Pancreas (tissue), 10 donors: ENCODE data around the gene KNTC1. TPM values are rescaled to one million over a fixed set of nuclear protein-coding genes. Genes with fewer than 3 reads are reported as not detected.
"Not testable (repeated sequence)": the region's sequence is repeated elsewhere in the genome, so short reads cannot be mapped to it uniquely, and the experiment has no call there.

Source experiments
- ATAC-seq, 4 donors: fragments of 200-7000 bp; cut with Tn5 transposase; one replicate each; pipeline versions ENCODE4 v1.8.0 to v1.9.1; 2020; ENCODE audit warnings: mild to moderate bottlenecking in 4 of 4, moderate library complexity in 4 of 4
- DNase-seq, 6 donors: peaks; one replicate each; pipeline ENCODE4 v3.0.0-alpha.2; 2020
- FAIRE-seq: peaks from 2 replicates; lab custom pipeline; 2012; peaks lifted over from hg19 to GRCh38; lab: Jason Lieb, UNC
- H3K27ac ChIP-seq, 4 donors: fragments of 200-600 bp; sonication (generic); 1 replicate in 3 of 4; 2 replicates in 1 of 4; pipeline versions ENCODE4 v1.5.0 to v1.8.0; 2020
- H3K27me3 ChIP-seq, 4 donors: fragments of 200-600 bp; one replicate each; pipeline ENCODE4 v1.8.0; 2021
- H3K36me3 ChIP-seq, 3 donors: fragments of 200-600 bp; sonication (generic) in 1 of 3; one replicate each; pipeline versions ENCODE4 v1.5.0 to v1.8.0; 2020 to 2021
- H3K4me1 ChIP-seq, 3 donors: fragments of 200-600 bp; one replicate each; pipeline ENCODE4 v1.8.0; 2021
- H3K4me3 ChIP-seq, 4 donors: fragments of 200-600 bp; sonication (generic) in 2 of 4; one replicate each; pipeline versions ENCODE4 v1.5.0 to v1.8.0; 2020 to 2021
- H3K9me3 ChIP-seq, 4 donors: fragments of 200-600 bp; one replicate each; pipeline ENCODE4 v1.8.0; 2021
- WGBS, 2 donors: extraction: QIAGEN DNeasy Blood & Tissue Kit; methylation state at CpG; one replicate each; pipeline ENCODE4 v1.1.7; 2013; 5-methylcytosine and 5-hydroxymethylcytosine counted together
- intact Hi-C, 3 donors: fragments of 100-400 bp; cut with DNase I; formaldehyde crosslinking; loops; one replicate each; pipeline versions ENCODE4 v1.11.1 to v1.14.2; 2022
- polyA plus RNA-seq, 2 donors: library from polyadenylated mRNA; stranded (reverse); fragments of 200-250 nt; gene quantifications; one replicate each; pipeline ENCODE4 v1.2.3, GENCODE V29; 2013
- total RNA-seq, 6 donors: library from RNA; stranded (reverse); fragmentation: NEBNext Ultra II Directional in 4 of 6; extraction: Animal tissue kit (Norgen Biotek cat#: 25700) in 4 of 6; gene quantifications; one replicate each; pipeline versions ENCODE4 v1.2.1 to v1.2.4, GENCODE V29; 2021 to 2023
- TF ChIP-seq, protein P1 (sequence below), 4 donors: fragments of 200-600 bp; sonication (generic) in 3 of 4; IDR thresholded peaks; one replicate each; pipeline versions ENCODE4 v1.5.0 to v1.8.0; 2021; ENCODE audit warnings: antibody characterized with exemption in 4 of 4
- donor health status: healthy with polysubstance abuse.
- donor health status: DM: no; HTN: no; CAD: no; lungs with moderate emphysema.
- donor health status: DM: no; HTN: no; CAD: no.
- donor health status: control.
- donor health status: control.
- donor health status: Bipolar disorder and iron deficiency.
- donor health status: DM: yes; HTN: yes; CAD: no.
- donor health status: DM: no; HTN: no; CAD: no.
- donor health status: DM: no; HTN: no; CAD: no.
- donor health status: DM: yes; HTN: yes; CAD: no.

Gene KNTC1
- total and polyA plus RNA-seq, 8 donors = 2.7 to 10.2 (median 4.9) TPM

DNA sequence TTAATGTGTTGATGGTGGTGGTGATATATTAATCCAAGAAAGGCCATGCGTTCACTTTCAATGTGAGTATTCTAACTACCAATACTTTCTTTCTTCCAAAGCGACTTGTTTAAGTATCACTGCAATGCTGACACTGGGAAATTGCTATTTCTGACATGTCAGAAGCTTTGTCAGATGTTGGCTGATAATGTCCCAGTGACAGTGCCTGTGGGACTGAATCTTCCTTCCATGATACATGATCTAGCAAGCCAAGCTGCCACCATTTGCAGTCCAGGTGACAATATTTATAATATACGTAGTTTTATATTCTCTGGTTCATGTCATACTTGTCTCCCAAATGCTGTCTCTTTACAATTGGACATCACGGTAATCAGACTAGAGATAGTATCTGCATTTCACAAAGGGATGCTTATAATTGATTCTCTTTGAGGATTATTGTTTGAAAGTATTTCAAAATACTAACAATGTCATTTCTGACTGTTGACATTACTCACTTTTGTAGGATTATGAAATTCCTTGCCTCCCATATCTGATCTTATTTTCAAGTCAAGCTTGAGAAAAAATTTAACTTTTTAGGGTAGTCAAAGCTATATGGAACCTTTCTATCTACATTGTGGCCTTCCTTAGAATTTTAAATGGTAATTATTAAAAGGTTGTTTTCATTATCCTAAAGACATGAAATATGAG lies 57.3 kb downstream of the KNTC1 start:
- TF ChIP-seq, protein P1, sequence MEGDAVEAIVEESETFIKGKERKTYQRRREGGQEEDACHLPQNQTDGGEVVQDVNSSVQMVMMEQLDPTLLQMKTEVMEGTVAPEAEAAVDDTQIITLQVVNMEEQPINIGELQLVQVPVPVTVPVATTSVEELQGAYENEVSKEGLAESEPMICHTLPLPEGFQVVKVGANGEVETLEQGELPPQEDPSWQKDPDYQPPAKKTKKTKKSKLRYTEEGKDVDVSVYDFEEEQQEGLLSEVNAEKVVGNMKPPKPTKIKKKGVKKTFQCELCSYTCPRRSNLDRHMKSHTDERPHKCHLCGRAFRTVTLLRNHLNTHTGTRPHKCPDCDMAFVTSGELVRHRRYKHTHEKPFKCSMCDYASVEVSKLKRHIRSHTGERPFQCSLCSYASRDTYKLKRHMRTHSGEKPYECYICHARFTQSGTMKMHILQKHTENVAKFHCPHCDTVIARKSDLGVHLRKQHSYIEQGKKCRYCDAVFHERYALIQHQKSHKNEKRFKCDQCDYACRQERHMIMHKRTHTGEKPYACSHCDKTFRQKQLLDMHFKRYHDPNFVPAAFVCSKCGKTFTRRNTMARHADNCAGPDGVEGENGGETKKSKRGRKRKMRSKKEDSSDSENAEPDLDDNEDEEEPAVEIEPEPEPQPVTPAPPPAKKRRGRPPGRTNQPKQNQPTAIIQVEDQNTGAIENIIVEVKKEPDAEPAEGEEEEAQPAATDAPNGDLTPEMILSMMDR (IDR thresholded peaks at IDR 0.05) = no peak
- Histone ChIP-seq H3K4me1 (no peaks in the 10 kb centered on the region), H3K36me3 (no peaks in the 10 kb centered on the region), H3K9me3 (no peaks in the 10 kb centered on the region), H3K27ac (no peak overlapping the region), H3K27me3 (no peaks in the 10 kb centered on the region), H3K4me3 (no peak overlapping the region)
- ATAC-seq = no peak
- DNase-seq = no peak
- intact Hi-C loops = no loop called here
- WGBS, 2 donors = 94 to 96% methylated on average over 4 of the region's 4 CpGs
- FAIRE-seq = no peak

DNA sequence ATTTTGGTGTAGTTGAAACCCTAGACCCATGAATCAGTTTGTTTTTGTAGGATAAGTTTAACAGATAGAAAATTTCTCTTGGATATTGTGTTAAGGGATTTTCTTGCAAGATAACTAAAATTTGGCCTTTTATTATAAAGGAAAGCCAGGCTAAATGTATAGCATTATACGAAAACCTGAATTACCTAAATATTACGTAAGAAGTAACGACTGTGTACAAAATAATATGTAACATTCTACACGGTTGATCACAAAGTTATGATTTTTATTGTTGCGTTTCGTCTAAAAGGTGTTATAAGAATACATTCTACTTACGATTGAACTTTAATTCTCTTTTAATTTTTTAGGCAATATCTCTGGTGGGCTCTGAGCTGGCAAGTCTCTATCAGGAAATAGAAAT lies 63.9 kb downstream of the KNTC1 start:
- DNase-seq (no peak), ATAC-seq (no peak), FAIRE-seq (no peak)
- Histone ChIP-seq H3K4me1 (no peaks in the 10 kb centered on the region), H3K4me3 (no peak overlapping the region), H3K36me3 (no peaks in the 10 kb centered on the region), H3K27me3 (no peaks in the 10 kb centered on the region), H3K27ac (no peak overlapping the region), H3K9me3 (no peaks in the 10 kb centered on the region)
- TF ChIP-seq, protein P1 (IDR thresholded peaks at IDR 0.05) = no peak
- WGBS, 2 donors = 90 to 92% methylated on average over 7 of the region's 7 CpGs
- intact Hi-C loops = no loop called here

DNA sequence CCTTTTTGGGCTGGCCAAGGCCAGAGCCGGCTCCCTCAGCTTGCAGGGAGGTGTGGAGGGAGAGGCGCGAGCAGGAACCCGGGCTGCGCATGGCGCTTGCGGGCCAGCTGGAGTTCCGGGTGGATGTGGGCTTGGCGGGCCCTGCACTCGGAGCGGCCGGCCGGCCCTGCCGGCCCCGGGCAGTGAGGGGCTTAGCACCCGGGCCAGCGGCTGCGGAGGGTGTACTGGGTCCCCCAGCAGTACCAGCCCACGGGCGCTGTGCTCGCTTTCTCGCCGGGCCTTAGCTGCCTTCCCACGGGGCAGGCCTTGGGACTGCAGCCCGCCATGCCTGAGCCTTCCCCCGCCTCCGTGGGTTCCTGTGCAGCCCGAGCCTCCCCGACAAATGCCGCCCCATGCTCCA lies 64.9 kb downstream of the KNTC1 start:
- intact Hi-C loops, H3K4me1 ChIP-seq, H3K27ac ChIP-seq, ATAC-seq, DNase-seq, H3K9me3 ChIP-seq, H3K36me3 ChIP-seq, H3K27me3 ChIP-seq, FAIRE-seq, H3K4me3 ChIP-seq: not testable (repeated sequence)
- WGBS, 2 donors = 98% methylated on average over 17 to 30 of the region's 30 CpGs

DNA sequence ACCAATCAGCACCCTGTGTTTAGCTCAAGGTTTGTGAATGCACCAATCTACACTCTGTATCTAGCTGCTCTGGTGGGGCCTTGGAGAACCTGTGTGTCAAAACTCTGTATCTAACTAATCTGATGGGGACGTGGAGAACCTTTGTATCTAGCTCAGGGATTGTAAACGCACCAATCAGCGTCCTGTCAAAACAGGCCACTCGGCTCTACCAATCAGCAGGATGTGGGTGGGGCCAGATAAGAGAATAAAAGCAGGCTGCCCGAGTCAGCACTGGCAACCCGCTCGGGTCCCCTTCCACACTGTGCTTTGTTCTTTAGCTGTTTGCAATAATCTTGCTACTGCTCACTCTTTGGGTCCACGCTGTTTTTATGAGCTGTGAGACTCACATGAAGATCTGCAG lies 65.5 kb downstream of the KNTC1 start:
- H3K4me3 ChIP-seq, H3K27ac ChIP-seq, H3K9me3 ChIP-seq, DNase-seq, H3K36me3 ChIP-seq, intact Hi-C loops, ATAC-seq, FAIRE-seq, H3K27me3 ChIP-seq, H3K4me1 ChIP-seq: not testable (repeated sequence)
- 83 to 87% methylated on average over 8 of the region's 8 CpGs for WGBS, 2 donors

DNA sequence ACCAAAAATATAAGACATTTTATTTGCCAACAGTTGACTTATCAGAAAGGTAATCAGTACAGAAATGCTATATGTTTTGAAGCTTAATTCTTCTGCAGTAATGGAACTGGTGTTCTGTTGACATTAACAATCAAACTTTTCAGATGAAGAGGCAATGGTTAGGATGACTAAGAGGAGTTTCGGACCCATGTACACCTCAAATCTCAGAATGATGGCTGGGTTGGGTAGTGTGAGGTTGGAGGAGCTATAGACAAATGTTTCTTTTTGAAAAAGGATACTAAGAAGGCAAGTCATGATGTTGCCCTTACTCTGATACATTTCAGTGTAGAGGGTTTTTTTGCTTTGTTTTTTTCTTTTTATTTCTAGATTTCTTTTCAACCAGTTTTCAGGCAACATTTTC lies 66.9 kb downstream of the KNTC1 start:
- Histone ChIP-seq H3K27ac (no peak overlapping the region), H3K4me3 (no peak overlapping the region), H3K4me1 (no peaks in the 10 kb centered on the region), H3K36me3 (no peaks in the 10 kb centered on the region), H3K27me3 (no peaks in the 10 kb centered on the region), H3K9me3 (no peaks in the 10 kb centered on the region)
- DNase-seq (no peak), ATAC-seq (no peak), FAIRE-seq (no peak)
- intact Hi-C loops = no loop called here
- TF ChIP-seq, protein P1 (IDR thresholded peaks at IDR 0.05) = no peak
- WGBS, 2 donors = 94 to 100% methylated on average over 1 of the region's 1 CpG

DNA sequence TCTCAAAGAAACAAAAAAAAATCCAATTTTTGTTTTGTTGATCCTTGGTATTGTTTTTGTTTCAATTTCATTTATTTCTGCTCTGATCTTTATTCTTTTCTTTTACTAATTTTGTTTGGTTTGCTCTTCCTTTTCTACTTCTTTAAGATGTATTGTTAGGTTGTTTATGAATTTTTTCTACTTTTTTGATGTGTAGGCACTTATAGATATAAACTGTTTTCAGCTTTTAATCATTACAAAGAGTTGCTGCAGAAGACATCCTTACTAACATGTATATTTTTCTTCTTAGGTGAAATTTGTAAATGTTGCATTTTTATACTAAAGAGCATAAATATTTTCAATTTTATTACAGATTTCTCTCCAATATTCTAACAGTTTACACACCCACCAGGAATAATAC lies 69.8 kb downstream of the KNTC1 start:
- no peak for FAIRE-seq
- intact Hi-C loops = no loop called here
- no peak for DNase-seq
- no peaks in the 10 kb centered on the region for H3K4me1 ChIP-seq
- no peak overlapping the region for H3K4me3 ChIP-seq
- H3K27ac ChIP-seq = no peak overlapping the region
- no peaks in the 10 kb centered on the region for H3K36me3 ChIP-seq
- ATAC-seq = no peak
- TF ChIP-seq, protein P1 (IDR thresholded peaks at IDR 0.05) = no peak
- no peaks in the 10 kb centered on the region for H3K27me3 ChIP-seq
- no peaks in the 10 kb centered on the region for H3K9me3 ChIP-seq
